CD14-positive monocyte (primary cell): ENCODE data around the gene TECRL. TPM values are rescaled to one million over a fixed set of nuclear protein-coding genes. Genes with fewer than 3 reads are reported as not detected.

ENCODE experiments used
- DNase-seq, 3 donors: peaks; one replicate each; pipeline ENCODE4 v3.0.0-alpha.2; 2011 to 2022
- H2AFZ ChIP-seq: 2 replicates; pipeline ENCODE4 v1.6.0; 2012; ENCODE audit warnings: mild to moderate bottlenecking, low read depth, low read length, inconsistent platforms; ENCODE audit not compliant: insufficient read depth, poor library complexity, severe bottlenecking
- H3K27ac ChIP-seq, 2 donors: 1 replicate in 1 of 2; 2 replicates in 1 of 2; pipeline ENCODE4 v1.5.1; 2012 to 2013; ENCODE audit warnings: low read length in 2 of 2, control low read depth in 1 of 2, inconsistent platforms in 1 of 2, low read depth in 1 of 2, mild to moderate bottlenecking in 1 of 2
- H3K27me3 ChIP-seq, 2 donors: one replicate each; pipeline versions ENCODE4 v1.6.0 to v1.6.1; 2011 to 2013; ENCODE audit warnings: low read length in 2 of 2; ENCODE audit not compliant: control insufficient read depth in 2 of 2, insufficient read depth in 2 of 2
- H3K36me3 ChIP-seq, 2 donors: replicated peaks in 1 of 2; 1 replicate in 1 of 2; 2 replicates in 1 of 2; pipeline versions ENCODE4 v1.5.1 to v1.6.1; 2012 to 2013; ENCODE audit warnings: low read length in 2 of 2, control low read depth in 1 of 2, inconsistent platforms in 1 of 2, mild to moderate bottlenecking in 1 of 2; ENCODE audit not compliant: insufficient read depth in 2 of 2, control insufficient read depth in 1 of 2
- H3K4me1 ChIP-seq, 2 donors: 1 replicate in 1 of 2; 2 replicates in 1 of 2; pipeline versions ENCODE4 v1.5.1 to v1.6.1; 2012 to 2013; ENCODE audit warnings: low read length in 2 of 2, control low read depth in 1 of 2, inconsistent platforms in 1 of 2, mild to moderate bottlenecking in 1 of 2, moderate library complexity in 1 of 2; ENCODE audit not compliant: insufficient read depth in 2 of 2, control insufficient read depth in 1 of 2
- H3K4me2 ChIP-seq: replicated peaks from 2 replicates; pipeline ENCODE3; 2012; ENCODE audit warnings: low read length, moderate library complexity, mild to moderate bottlenecking; ENCODE audit not compliant: poor library complexity, severe bottlenecking; ENCODE audit errors: extremely low read depth
- H3K4me3 ChIP-seq, 3 experiments: fragments of 200-600 bp in 1 of 3; sonication (generic) in 1 of 3; replicated peaks in 1 of 3; 1 replicate in 2 of 3; 2 replicates in 1 of 3; pipeline ENCODE4 v1.5.1; 2011 to 2013; ENCODE audit warnings: low read length in 3 of 3, mild to moderate bottlenecking in 3 of 3, control low read depth in 2 of 3, low read depth in 2 of 3, inconsistent platforms in 1 of 3, moderate library complexity in 1 of 3
- H3K79me2 ChIP-seq: 2 replicates; pipeline ENCODE4 v1.6.0; 2012; ENCODE audit warnings: mild to moderate bottlenecking, control low read depth, inconsistent platforms, low read length, moderate library complexity; ENCODE audit not compliant: insufficient read depth
- H3K9ac ChIP-seq: 2 replicates; pipeline ENCODE4 v1.6.0; 2017; ENCODE audit warnings: low read length, mild to moderate bottlenecking; ENCODE audit not compliant: insufficient read depth, poor library complexity, severe bottlenecking
- H3K9me3 ChIP-seq, 2 donors: replicated peaks in 1 of 2; 1 replicate in 1 of 2; 2 replicates in 1 of 2; pipeline versions ENCODE4 v1.5.1 to v1.6.1; 2012 to 2013; ENCODE audit warnings: low read length in 2 of 2, control low read depth in 1 of 2; ENCODE audit not compliant: control insufficient read depth in 1 of 2, insufficient read depth in 1 of 2
- H4K20me1 ChIP-seq: 2 replicates; pipeline ENCODE4 v1.6.0; 2012; ENCODE audit warnings: mild to moderate bottlenecking, low read length, control low read depth, moderate library complexity; ENCODE audit not compliant: insufficient read depth
- H3K27ac Mint-ChIP-seq, 7 donors: one replicate each; pipeline ENCODE4 v1.8.0; 2020; ENCODE audit warnings: mild to moderate bottlenecking in 7 of 7, mixed read lengths in 7 of 7, moderate library complexity in 6 of 7, inconsistent platforms in 2 of 7
- H3K27me3 Mint-ChIP-seq, 3 donors: one replicate each; pipeline ENCODE4 v1.8.0; 2021 to 2022; ENCODE audit warnings: low read depth in 3 of 3, mild to moderate bottlenecking in 3 of 3, mixed read lengths in 3 of 3, moderate library complexity in 3 of 3, inconsistent platforms in 1 of 3
- H3K36me3 Mint-ChIP-seq, 2 donors: one replicate each; pipeline ENCODE4 v1.8.0; 2020; ENCODE audit warnings: mixed read lengths in 2 of 2, inconsistent platforms in 1 of 2, mild to moderate bottlenecking in 1 of 2
- H3K4me1 Mint-ChIP-seq: one replicate; pipeline ENCODE4 v1.8.0; 2020; ENCODE audit warnings: mild to moderate bottlenecking, mixed read lengths
- H3K4me3 Mint-ChIP-seq, 2 donors: one replicate each; pipeline ENCODE4 v1.8.0; 2020; ENCODE audit warnings: mild to moderate bottlenecking in 2 of 2, mixed read lengths in 2 of 2, moderate library complexity in 1 of 2
- H3K9me3 Mint-ChIP-seq, 7 donors: one replicate each; pipeline ENCODE4 v1.8.0; 2020 to 2022; ENCODE audit warnings: mixed read lengths in 7 of 7, mild to moderate bottlenecking in 6 of 7, moderate library complexity in 6 of 7, inconsistent platforms in 2 of 7
- WGBS: methylation state at CpG from one replicate; pipeline ENCODE4 v1.1.5; 2013; ENCODE audit warnings: missing lambda C conversion rate; ENCODE audit not compliant: insufficient coverage; 5-methylcytosine and 5-hydroxymethylcytosine counted together
- intact Hi-C, 2 donors: fragments of 100-400 bp; cut with micrococcal nuclease; formaldehyde crosslinking; loops; one replicate each; pipeline versions ENCODE4 v1.15.0 to v1.15.1; 2023
- polyA plus RNA-seq, 3 donors: library from polyadenylated mRNA; depleted of rRNA in 1 of 3; unstranded in 2 of 3; stranded (reverse) in 1 of 3; fragments of 300-500 nt in 2 of 3; fragments of >200 nt in 1 of 3; fragmentation: Illumina TruSeq in 2 of 3; gene quantifications; 1 replicate in 2 of 3; 2 replicates in 1 of 3; pipeline ENCODE4 v1.2.3, GENCODE V29; 2012 to 2021
- TF ChIP-seq, protein P1 (sequence below): fragments of 200-600 bp; IDR thresholded peaks from one replicate; pipeline ENCODE4 v1.8.0; 2022; ENCODE audit warnings: antibody characterized with exemption, mild to moderate bottlenecking

Gene TECRL
- polyA plus RNA-seq, 3 donors, result not detected

DNA sequence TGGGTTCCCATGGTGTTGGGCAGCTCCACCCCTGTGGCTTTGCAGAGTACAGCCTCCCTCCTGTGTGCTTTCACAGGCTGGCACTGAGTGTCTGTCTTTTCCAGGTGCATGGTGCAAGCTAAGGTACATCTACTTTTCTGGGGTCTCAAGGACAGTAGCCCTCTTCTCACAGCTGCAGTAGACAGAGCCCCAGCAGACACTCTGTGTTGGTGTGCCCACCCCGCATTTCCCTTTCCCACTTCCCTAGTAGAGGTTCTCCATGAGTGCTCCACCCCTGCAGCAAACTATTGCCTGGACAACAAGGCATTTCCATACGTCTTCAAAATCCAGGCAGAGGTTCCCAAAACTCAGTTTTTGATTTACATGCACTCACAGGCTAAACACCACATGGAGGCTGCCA, 143.0 kb downstream of the TECRL start:
- no peaks in the 10 kb centered on the region for H3K36me3 ChIP-seq
- no peak overlapping the region for H3K27ac ChIP-seq
- TF ChIP-seq, protein P1, sequence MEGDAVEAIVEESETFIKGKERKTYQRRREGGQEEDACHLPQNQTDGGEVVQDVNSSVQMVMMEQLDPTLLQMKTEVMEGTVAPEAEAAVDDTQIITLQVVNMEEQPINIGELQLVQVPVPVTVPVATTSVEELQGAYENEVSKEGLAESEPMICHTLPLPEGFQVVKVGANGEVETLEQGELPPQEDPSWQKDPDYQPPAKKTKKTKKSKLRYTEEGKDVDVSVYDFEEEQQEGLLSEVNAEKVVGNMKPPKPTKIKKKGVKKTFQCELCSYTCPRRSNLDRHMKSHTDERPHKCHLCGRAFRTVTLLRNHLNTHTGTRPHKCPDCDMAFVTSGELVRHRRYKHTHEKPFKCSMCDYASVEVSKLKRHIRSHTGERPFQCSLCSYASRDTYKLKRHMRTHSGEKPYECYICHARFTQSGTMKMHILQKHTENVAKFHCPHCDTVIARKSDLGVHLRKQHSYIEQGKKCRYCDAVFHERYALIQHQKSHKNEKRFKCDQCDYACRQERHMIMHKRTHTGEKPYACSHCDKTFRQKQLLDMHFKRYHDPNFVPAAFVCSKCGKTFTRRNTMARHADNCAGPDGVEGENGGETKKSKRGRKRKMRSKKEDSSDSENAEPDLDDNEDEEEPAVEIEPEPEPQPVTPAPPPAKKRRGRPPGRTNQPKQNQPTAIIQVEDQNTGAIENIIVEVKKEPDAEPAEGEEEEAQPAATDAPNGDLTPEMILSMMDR, result no peak
- H3K9me3 ChIP-seq, result peaks cover 0 to 13% of the 10 kb centered on the region in 2 donors
- H3K27me3 Mint-ChIP-seq, result no peaks in the 10 kb centered on the region
- intact Hi-C loops, result no loop called here
- no peaks in the 10 kb centered on the region for H3K4me1 Mint-ChIP-seq
- no peaks in the 10 kb centered on the region for H4K20me1 ChIP-seq
- H3K9me3 Mint-ChIP-seq, result peaks cover 0 to 10% (median 4%) of the 10 kb centered on the region in 7 donors
- no peaks in the 10 kb centered on the region for H3K79me2 ChIP-seq
- no peak overlapping the region for H3K4me2 ChIP-seq
- no peak overlapping the region for H3K4me3 Mint-ChIP-seq
- no peak overlapping the region for H2AFZ ChIP-seq
- H3K4me3 ChIP-seq, result no peak overlapping the region
- WGBS, result 84% methylated on average over 2 of the region's 2 CpGs
- H3K9ac ChIP-seq, result no peak overlapping the region
- no peaks in the 10 kb centered on the region for H3K4me1 ChIP-seq
- H3K36me3 Mint-ChIP-seq, result no peaks in the 10 kb centered on the region
- no peaks in the 10 kb centered on the region for H3K27me3 ChIP-seq
- DNase-seq, result no peak
- no peak overlapping the region for H3K27ac Mint-ChIP-seq

DNA sequence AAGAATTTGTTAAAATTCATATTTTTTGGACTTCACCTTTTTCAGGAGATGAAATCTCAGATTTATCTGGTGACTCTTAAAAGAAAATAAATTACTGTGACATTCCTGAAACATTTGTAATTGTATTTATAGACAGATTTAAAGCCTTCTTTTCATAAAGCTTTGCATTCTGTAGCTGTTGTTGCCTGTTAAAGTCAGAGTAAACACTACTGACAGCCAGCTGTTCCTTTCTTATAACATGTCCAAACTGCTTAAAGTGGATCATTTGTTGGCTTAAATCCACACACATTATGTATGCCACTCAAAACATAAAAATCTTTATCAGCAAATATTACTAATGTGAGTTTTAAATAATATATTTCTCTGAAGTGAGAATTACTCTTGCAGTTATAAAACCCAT, 157.5 kb downstream of the TECRL start:
- Mint-ChIP-seq H3K36me3 (no peaks in the 10 kb centered on the region), H3K27me3 (no peaks in the 10 kb centered on the region), H3K4me1 (no peaks in the 10 kb centered on the region), H3K9me3 (peaks cover 0 to 12% (median 2%) of the 10 kb centered on the region in 7 donors), H3K4me3 (no peak overlapping the region), H3K27ac (no peak overlapping the region)
- no peak for DNase-seq
- Histone ChIP-seq H3K9ac (no peak overlapping the region), H3K27ac (no peak overlapping the region), H3K79me2 (no peaks in the 10 kb centered on the region), H3K4me2 (no peak overlapping the region), H3K27me3 (no peaks in the 10 kb centered on the region), H2AFZ (no peak overlapping the region), H3K36me3 (no peaks in the 10 kb centered on the region), H4K20me1 (no peaks in the 10 kb centered on the region), H3K4me3 (no peak overlapping the region), H3K4me1 (no peaks in the 10 kb centered on the region), H3K9me3 (no peaks in the 10 kb centered on the region)
- TF ChIP-seq, protein P1, result no peak
- intact Hi-C loops, result no loop called here
